Activated T-helper 1 cell treated with anti-CD3 and anti-CD28 coated beads, Interleukin-2, amount 50 U/mL, for 16 hours (primary cell): ENCODE measurements around the gene PRR9.
"Not testable (repeated sequence)": the region's sequence is repeated elsewhere in the genome, so short reads cannot be mapped to it uniquely, and the experiment has no call there.

ENCODE experiments used
- DNase-seq, 2 donors: peaks; one replicate each; pipeline ENCODE4 v3.0.0-alpha.2; 2020; ENCODE audit warnings: low read depth in 1 of 2, low spot score in 1 of 2

The PRR9 gene, protein sequence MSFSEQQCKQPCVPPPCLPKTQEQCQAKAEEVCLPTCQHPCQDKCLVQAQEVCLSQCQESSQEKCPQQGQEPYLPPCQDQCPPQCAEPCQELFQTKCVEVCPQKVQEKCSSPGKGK

GRCh38 chr1:153217212-153217611 is at the start of gene PRR9:
PRR9 (plus strand) TSS chr1:153217584; CDS start chr1:153218145, 561 bp downstream.
- DNase-seq, result no peak

- no peak for DNase-seq
These were observed 48.7 kb upstream of the PRR9 start for GRCh38 chr1:153168686-153169085.

DNA sequence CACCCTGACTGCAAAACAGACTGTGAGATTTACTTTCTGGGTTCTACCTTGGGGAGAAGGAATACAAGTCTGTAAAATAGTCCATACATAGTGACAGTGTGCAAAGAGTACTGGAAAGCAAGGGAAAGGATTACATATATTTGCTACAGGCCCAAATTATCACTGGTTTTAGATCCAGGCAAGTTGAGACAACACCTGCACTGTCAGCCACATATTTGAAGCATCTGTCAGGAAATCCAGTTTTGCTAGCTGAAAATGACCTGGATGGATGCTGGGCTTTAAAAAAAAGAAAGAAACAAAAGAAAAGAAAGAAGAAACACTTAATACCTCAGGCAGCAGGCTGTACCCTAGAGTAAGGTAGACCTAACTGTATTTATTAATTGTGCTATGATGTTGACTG is 42.8 kb upstream of the PRR9 start:
- DNase-seq, result no peak

- no peak for DNase-seq
These were observed 38.5 kb upstream of the PRR9 start for GRCh38 chr1:153178922-153179321.

DNA sequence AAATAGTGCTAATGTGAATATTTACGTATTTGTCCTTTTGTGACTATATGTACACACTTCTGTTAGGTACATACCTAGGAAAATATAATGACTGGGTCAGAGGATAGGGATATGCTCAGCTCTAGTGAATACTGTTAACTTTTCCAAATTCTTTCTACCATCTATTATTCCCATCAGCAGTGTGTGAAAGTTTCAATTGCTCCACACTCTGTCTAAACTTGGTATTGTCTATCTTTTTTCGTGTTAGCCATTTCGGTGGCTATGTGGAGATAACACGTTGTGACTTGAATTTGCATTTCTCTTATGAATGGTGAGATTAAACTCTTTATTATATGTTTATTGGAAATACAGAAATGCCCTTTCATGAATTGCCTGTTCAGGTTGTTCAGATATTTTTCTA is 36.8 kb upstream of the PRR9 start:
- no peak for DNase-seq

- not testable (repeated sequence) for DNase-seq
These were observed 29.1 kb upstream of the PRR9 start for GRCh38 chr1:153188301-153188700.

DNA sequence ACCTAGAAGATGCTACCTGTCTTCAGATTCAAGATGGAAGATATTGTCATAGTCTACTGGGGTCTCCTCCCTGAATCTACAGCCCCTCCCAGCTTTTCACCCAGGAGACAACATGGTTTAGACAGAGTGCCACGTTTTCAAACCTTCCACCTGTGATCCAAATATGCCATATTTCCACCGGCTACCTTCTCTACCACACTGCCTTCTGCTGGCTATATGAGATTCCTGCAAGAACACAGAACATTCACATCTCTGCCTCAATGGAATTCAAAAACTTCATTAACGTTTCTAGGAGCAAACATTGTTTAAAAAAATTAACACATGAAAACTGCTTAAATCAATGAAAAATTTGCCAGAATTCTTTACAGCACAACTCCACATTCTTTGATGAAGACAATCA is 27.0 kb upstream of the PRR9 start:
- DNase-seq, result no peak

GRCh38 chr1:153192697-153193096 is 24.7 kb upstream of the PRR9 start:
- DNase-seq, result no peak

GRCh38 chr1:153194331-153195050 is 22.9 kb upstream of the PRR9 start:
- DNase-seq, result no peak

- DNase-seq, result no peak
These were observed 22.2 kb upstream of the PRR9 start for GRCh38 chr1:153195216-153195615.

DNA sequence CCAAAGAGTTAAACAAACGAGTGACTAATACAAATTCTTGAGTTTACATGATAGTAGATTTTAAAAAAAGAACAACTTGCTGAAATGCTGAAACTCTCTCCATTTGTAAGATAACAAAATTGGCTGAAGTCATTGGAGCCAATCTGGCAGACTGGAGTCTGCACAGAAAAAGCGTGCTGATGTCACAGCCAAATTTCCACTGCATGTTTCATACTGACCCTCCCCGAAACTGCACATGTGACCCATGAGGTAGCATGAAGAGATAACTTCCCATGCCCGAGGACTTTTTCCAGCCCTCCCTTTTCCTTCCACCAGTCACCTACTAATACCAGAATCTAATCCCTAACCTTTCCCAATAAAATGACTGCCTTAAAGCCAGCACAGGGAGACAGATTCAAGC is 15.4 kb upstream of the PRR9 start:
- no peak for DNase-seq

DNA sequence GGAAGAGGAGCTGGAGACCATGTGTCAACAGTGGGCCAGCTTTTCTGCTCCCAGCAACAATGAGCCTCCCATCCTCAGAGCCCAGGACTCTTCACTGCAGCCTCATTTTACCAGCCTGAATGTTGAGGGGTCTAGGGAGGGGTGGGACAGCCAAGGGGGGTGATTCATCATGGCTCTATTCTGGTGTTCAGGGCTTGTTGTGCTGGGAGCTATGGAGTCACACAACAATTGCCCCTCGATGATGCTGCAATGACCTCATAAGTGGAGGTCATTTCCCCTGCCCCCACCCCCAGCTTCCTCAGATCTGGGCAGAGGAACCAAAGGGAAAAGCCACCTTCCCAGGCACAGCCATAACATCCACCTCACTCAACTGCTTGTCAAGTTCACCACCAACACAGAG is 14.3 kb upstream of the PRR9 start, which contains the start of gene LELP1:
Gene LELP1, plus strand, starts transcription at position 301 of the 400 bp plus-strand sequence. CDS start 1,278 bp downstream, outside the sequence.
- no peak for DNase-seq

- no peak for DNase-seq
These were observed 10.8 kb upstream of the PRR9 start for GRCh38 chr1:153206631-153207030.

DNA sequence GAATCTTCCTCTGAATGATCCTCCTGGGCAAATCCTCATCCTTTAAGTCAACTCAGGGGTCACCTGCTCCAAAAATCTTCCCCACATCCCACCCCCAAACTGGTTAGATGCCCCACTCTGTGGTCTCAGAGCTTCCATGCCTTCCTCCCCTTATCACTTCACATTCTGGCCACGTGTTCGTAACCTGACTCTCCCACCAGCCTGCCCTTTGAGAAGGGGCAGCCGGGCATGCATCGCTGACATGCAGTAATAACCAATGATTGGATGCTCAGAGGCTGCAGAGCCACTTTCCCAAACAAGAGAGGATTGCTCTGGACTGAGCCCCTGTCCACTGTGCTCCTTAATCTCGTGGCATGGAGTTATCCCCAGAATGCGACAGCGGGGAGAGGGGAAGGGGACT is 7.2 kb upstream of the PRR9 start:
- no peak for DNase-seq

DNA sequence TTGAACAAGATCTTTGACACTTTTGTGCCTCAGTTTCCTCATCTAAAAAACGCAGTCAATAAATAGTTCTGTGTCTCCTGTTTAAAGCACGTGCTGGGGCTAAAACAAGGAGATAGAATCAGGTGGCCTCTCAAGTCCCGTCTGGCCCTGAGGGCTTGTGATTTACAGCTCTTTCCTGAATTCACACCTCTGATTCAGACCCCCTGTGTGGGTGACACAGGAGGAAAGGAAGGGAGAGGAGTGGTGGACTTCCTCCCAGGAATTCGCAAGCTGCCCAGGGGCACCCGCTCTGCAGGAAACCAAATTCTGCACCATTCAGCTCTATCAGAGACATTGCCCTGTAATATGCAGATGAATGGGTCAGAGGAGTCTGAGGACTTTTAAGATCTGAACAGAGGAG is 5.2 kb upstream of the PRR9 start:
- no peak for DNase-seq

DNA sequence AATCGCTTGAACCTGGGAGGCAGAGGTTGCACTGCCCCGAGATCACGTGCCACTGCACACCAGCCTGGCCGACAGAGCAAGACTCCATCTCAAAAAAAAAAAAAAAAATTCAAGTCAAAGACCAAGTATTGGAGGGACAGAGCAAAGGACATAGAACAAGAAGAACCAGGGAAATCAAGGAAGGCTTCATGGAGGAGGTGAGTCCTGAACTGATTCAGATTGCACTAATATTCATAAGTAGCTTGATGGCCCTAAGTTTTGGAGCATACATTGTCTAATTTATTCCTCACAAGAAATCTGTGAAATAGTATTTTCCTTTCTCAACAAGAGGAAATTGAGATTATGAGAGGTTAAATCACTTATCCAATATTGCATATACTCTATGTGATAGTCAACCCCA is 3.9 kb upstream of the PRR9 start:
- no peak for DNase-seq

DNA sequence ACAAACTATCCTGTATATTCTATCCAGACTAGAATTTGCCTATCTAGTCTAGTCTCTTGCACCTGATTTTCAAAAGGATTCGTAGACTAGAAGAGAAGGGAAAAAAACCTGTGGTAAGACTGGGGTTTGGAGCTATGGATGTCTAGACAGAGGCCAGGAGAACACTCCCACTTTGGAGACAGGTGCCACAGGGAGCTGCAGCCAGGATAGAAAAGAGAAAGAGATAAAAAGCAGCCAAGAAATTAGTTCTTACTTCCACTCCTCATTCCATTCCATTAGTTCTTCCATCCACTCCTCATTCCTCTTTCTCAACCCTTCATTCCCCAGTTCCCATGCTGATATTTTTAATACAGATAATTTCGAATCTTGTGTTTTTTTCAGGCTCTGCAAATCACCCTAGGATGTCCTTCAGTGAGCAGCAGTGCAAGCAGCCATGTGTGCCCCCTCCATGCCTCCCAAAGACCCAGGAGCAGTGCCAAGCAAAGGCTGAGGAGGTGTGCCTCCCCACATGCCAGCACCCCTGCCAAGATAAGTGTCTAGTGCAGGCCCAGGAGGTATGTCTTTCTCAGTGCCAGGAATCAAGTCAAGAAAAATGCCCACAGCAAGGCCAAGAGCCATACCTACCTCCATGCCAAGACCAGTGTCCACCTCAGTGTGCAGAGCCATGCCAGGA is 496 bp downstream of the PRR9 start:
- no peak for DNase-seq

DNA sequence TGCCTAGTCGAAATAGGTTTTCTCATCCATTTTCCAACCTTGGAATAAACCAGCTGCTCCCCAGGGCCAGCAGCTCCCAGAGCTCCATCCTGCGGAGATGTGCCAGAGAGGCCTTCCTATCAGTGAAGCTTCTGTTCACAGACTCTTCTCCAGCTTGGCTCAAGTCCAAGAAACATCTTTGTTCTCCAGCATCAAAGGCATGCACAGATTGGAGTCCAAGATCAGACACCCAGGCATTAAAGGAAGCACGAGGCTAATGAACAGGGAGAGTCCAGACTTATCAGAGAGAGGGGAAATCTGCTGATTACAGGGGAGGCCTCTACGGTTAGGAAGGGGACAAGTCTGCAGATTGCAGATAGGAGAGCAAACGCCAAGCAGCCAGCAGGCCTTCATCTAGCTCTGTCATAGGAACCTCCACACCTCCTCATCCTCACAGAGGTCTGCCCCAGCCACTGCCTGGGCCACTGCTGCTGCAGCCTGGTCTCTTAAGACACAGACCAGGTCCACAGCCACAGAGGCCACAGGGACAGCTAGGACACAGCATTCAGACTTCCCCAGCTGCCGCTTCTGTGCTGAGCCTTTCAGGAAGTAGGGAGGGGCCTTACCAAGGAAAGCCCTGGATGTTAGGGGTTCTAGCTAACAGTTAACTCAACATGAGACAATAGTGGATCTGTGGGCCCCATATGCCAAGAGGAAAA is 3.4 kb downstream of the PRR9 start:
- DNase-seq, result no peak

- not testable (repeated sequence) for DNase-seq
These were observed 5.9 kb downstream of the PRR9 start for GRCh38 chr1:153223040-153223891.

- DNase-seq, result no peak
These were observed 10.4 kb downstream of the PRR9 start for GRCh38 chr1:153227810-153228209.

DNA sequence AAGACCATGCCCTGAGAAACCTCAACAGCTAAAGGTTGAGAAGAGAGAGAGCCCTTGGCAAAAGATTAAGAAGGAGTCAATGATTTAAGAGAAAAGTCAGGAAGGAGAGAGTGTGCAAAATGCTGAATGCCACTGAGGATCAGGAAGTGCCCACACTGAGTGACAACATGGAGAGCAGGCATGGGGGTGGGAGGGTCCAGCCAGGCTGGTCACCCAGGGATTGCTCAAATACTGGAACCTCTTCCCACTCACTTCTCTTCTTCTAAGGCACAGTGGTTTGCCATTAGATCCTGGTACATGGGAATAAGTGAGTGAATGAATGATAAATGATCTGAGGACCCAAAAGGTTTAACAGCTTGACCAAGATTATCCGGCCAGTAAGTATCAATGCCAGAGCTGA is 11.1 kb downstream of the PRR9 start:
- DNase-seq, result no peak
